GM10266 (cell line): ENCODE results near the gene CIITA.
A peak's percentile ranks its signal among the peaks of the same experiment; 100 is the strongest.

Source experiments
- DNase-seq: peaks from one replicate; pipeline ENCODE4 v3.0.0; 2012; ENCODE audit errors: extremely low spot score
- CTCF ChIP-seq: IDR thresholded peaks from 2 replicates; pipeline ENCODE4 v1.5.1; 2012; ENCODE audit warnings: mild to moderate bottlenecking, low read depth; ENCODE audit not compliant: control insufficient read depth, insufficient read depth; ENCODE audit errors: missing control alignments

Gene CIITA

GRCh38 chr16:10916534-10916933 is 39.5 kb downstream of the CIITA start:
- TF ChIP-seq CTCF, result no peak
- DNase-seq, result no peak

DNA sequence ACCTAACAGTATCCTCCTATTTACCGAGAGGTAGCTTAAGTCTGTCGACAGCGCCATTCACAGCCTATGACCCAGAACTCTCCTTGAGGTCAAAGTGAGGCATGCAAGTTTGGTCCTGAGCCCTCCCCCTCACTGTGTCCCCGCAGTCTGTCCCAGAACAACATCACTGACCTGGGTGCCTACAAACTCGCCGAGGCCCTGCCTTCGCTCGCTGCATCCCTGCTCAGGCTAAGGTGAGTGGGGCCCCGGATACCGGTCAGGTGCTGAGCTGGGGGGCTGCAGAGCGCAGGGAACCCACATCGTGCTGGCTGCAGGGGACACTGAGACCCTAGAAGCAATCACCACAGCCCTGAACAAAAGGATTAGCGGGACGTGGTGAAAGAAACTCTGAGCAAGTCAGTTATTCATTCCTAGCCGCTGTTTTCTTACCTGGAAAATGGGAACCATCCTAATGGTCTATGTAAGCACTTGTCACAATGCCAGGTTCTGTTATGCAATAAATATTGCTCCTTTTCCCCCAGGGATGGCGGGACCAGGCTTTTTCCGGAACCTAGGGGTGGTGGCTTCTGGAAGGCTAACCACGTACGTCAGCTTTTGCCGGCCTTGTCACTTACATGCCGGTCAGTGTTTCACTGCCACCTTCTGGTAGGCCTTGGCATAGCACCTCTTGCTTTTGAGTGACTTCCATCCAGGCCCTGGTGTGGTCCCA is 41.4 kb downstream of the CIITA start:
- DNase-seq, result peak; percentile 76
- peak; percentile 97 for TF ChIP-seq CTCF

- no peak for DNase-seq
- TF ChIP-seq CTCF, result no peak
Observed at GRCh38 chr16:10919003-10919351, 42.0 kb downstream of the CIITA start.

GRCh38 chr16:10920726-10921427 is 43.9 kb downstream of the CIITA start:
- no peak for DNase-seq
- TF ChIP-seq CTCF, result no peak

GRCh38 chr16:10921536-10922327 is 44.7 kb downstream of the CIITA start:
- TF ChIP-seq CTCF, result no peak

GRCh38 chr16:10922328-10923145 is 45.5 kb downstream of the CIITA start:
- TF ChIP-seq CTCF, result no peak
- no peak for DNase-seq

More at GRCh38 chr16:10921536-10922327, 44.7 kb downstream of the CIITA start:
- no peak for DNase-seq
